Measurements from ENCODE around the gene HDAC4.

DNA sequence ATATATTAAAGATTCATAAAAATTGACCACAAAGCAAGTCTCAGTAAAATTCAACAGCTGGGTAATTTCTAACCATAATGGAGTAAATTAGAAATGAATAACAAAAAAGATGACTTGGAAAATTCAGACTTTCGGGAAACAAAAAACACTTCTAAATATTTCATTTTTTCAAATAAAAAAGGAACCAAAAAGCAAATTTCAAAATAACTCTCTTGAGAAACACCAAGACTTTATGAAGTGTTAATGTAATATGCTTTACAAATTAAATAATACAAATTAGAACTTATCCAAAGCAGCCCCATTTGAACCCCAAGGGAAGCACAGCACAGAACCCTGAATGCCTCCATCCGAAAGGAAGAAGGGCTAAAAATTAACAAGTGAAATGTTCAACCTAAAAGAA, 175.9 kb downstream of the HDAC4 start:
- TF ChIP-seq EZH2 (IDR thresholded peaks at IDR 0.05; ENCODE audit: insufficient read depth, low read length), result no peak
- TF ChIP-seq, protein P1, sequence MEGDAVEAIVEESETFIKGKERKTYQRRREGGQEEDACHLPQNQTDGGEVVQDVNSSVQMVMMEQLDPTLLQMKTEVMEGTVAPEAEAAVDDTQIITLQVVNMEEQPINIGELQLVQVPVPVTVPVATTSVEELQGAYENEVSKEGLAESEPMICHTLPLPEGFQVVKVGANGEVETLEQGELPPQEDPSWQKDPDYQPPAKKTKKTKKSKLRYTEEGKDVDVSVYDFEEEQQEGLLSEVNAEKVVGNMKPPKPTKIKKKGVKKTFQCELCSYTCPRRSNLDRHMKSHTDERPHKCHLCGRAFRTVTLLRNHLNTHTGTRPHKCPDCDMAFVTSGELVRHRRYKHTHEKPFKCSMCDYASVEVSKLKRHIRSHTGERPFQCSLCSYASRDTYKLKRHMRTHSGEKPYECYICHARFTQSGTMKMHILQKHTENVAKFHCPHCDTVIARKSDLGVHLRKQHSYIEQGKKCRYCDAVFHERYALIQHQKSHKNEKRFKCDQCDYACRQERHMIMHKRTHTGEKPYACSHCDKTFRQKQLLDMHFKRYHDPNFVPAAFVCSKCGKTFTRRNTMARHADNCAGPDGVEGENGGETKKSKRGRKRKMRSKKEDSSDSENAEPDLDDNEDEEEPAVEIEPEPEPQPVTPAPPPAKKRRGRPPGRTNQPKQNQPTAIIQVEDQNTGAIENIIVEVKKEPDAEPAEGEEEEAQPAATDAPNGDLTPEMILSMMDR (IDR thresholded peaks at IDR 0.05; ENCODE audit: insufficient read depth, low read depth, low read length), result no peak
